ENCODE data around the gene RASAL2.

DNA sequence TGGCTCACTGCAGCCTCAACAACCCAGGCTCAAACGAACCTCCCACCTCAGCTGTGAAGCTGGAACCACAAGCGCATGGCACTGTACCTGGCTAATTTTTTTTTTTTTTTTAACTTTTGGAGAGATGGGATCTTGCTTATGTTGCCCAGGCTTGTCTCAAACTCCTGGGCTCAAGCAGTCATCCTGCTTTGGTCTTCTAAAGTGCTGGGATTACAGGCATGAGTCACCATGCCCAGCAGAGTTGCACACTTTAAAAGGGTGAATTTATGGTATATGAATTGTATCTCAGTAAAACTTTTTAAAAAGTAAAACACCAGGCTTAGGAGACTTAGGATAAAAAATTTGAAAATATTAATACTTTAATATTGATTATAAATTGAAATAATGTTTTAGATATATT, 303.8 kb downstream of the RASAL2 start:
- no peak for TF ChIP-seq CTCF (IDR thresholded peaks at IDR 0.05)
- TF ChIP-seq ZFX (IDR thresholded peaks at IDR 0.05; ENCODE audit: borderline replicate concordance) = no peak

Measured in 22Rv1 (cell line).